HEK293 (cell line): Measurements from ENCODE around the gene PLBD2.

Source experiments
- CTCF ChIA-PET: fragments of 350-600 bp; formaldehyde crosslinking; extraction: SDS; loops from one replicate; lab custom pipeline; 2021; ENCODE audit warnings: antibody characterized with exemption; lab: Yijun Ruan, JAX
- POLR2A ChIA-PET: fragments of 300-600 bp; formaldehyde crosslinking; extraction: SDS; loops from one replicate; lab custom pipeline; 2020; ENCODE audit warnings: antibody characterized with exemption, inconsistent platforms; lab: Yijun Ruan, JAX
- H3K27ac ChIP-seq: fragments of 200-500 bp; sonication (Bioruptor generic); 2 replicates; pipeline ENCODE4 v1.5.1; 2014; ENCODE audit warnings: low read depth, low read length, control low read depth, inconsistent platforms; ENCODE audit errors: extremely low read depth
- H3K36me3 ChIP-seq, 2 experiments: fragments of 200-500 bp in 1 of 2; sonication (Bioruptor generic) in 1 of 2; 1 replicate in 1 of 2; 2 replicates in 1 of 2; pipeline ENCODE4 v1.5.1; 2014 to 2017; ENCODE audit warnings: inconsistent platforms in 2 of 2, low read length in 2 of 2; ENCODE audit not compliant: control insufficient read depth in 2 of 2, insufficient read depth in 1 of 2
- H3K4me1 ChIP-seq: fragments of 200-500 bp; sonication (Bioruptor generic); 2 replicates; pipeline ENCODE4 v1.5.1; 2014; ENCODE audit warnings: mild to moderate bottlenecking, low read length, inconsistent platforms; ENCODE audit not compliant: control insufficient read depth, insufficient read depth
- H3K4me3 ChIP-seq: 2 replicates; pipeline ENCODE4 v1.5.1; 2011; ENCODE audit warnings: low read depth, mild to moderate bottlenecking, control low read depth, low read length, moderate library complexity
- H3K9me3 ChIP-seq: fragments of 200-500 bp; sonication (Bioruptor generic); 2 replicates; pipeline ENCODE4 v1.5.1; 2014; ENCODE audit warnings: low read depth, low read length, inconsistent platforms; ENCODE audit not compliant: control insufficient read depth, insufficient read depth
- EGR2 ChIP-seq: fragments of 450-650 bp; formaldehyde crosslinking; IDR thresholded peaks from 2 replicates; pipeline ENCODE4 v1.5.1; 2016; ENCODE audit warnings: low read depth, missing biosample characterization, missing genetic modification characterization
- GLI2 ChIP-seq: fragments of 450-650 bp; formaldehyde crosslinking; IDR thresholded peaks from 2 replicates; pipeline ENCODE4; 2017; ENCODE audit warnings: missing biosample characterization, missing genetic modification characterization, low read depth, borderline replicate concordance
- ZFHX2 ChIP-seq: fragments of 450-650 bp; formaldehyde crosslinking; conservative IDR thresholded peaks from 2 replicates; pipeline ENCODE4 v1.5.1; 2016; ENCODE audit warnings: missing biosample characterization, missing genetic modification characterization
- ZNF10 ChIP-seq: fragments of 450-650 bp; formaldehyde crosslinking; IDR thresholded peaks from 2 replicates; pipeline ENCODE4 v1.5.1; 2017; ENCODE audit warnings: missing biosample characterization, missing genetic modification characterization
- ZNF112 ChIP-seq: fragments of 450-650 bp; formaldehyde crosslinking; IDR thresholded peaks from 2 replicates; pipeline ENCODE4 v1.5.0; 2017; ENCODE audit warnings: missing biosample characterization, missing genetic modification characterization
- ZNF146 ChIP-seq: fragments of 450-650 bp; formaldehyde crosslinking; IDR thresholded peaks from 2 replicates; pipeline ENCODE4 v1.5.1; 2016; ENCODE audit warnings: missing biosample characterization, missing genetic modification characterization
- ZNF48 ChIP-seq: fragments of 450-650 bp; formaldehyde crosslinking; IDR thresholded peaks from 2 replicates; pipeline ENCODE4 v1.5.1; 2016; ENCODE audit warnings: missing biosample characterization, missing genetic modification characterization
- ZNF664 ChIP-seq: fragments of 450-650 bp; formaldehyde crosslinking; IDR thresholded peaks from 2 replicates; pipeline ENCODE4 v1.5.1; 2016; ENCODE audit warnings: missing biosample characterization, missing genetic modification characterization
- TF ChIP-seq, protein P1 (sequence below): fragments of 450-650 bp; formaldehyde crosslinking; IDR thresholded peaks from 2 replicates; pipeline ENCODE4 v1.5.1; 2017; ENCODE audit warnings: missing biosample characterization, missing genetic modification characterization
- TF ChIP-seq, protein P2 (sequence below): fragments of 450-650 bp; formaldehyde crosslinking; IDR thresholded peaks from 2 replicates; pipeline ENCODE4 v1.5.1; 2016; ENCODE audit warnings: missing biosample characterization, missing genetic modification characterization, low read depth
- TF ChIP-seq, protein P3 (sequence below): fragments of 450-650 bp; formaldehyde crosslinking; IDR thresholded peaks from 2 replicates; pipeline ENCODE4 v1.5.1; 2016; ENCODE audit warnings: missing biosample characterization, missing genetic modification characterization, low read depth

PLBD2 gene

DNA sequence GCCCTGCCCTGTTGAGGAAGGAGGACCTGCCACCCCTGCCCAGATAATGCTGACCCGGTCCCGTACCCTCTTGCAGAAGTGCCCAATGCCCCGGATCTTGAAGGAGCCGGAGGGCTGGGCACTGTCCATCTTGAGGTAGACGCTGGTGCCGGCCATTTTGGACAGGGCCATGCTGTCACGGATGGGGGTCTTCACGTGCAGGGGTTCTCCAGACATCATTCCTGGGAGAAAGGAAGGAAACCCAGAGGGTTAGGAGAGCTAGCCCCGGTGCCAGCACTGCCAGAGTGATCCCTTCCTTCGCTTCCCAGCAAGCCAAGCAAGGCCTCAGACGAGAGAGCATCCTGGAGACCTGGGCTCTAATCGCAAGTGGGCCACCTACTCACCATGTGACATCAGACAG is 41.1 kb downstream of the PLBD2 start:
- H3K36me3 ChIP-seq = no peaks in the 10 kb centered on the region
- TF ChIP-seq, protein P1, sequence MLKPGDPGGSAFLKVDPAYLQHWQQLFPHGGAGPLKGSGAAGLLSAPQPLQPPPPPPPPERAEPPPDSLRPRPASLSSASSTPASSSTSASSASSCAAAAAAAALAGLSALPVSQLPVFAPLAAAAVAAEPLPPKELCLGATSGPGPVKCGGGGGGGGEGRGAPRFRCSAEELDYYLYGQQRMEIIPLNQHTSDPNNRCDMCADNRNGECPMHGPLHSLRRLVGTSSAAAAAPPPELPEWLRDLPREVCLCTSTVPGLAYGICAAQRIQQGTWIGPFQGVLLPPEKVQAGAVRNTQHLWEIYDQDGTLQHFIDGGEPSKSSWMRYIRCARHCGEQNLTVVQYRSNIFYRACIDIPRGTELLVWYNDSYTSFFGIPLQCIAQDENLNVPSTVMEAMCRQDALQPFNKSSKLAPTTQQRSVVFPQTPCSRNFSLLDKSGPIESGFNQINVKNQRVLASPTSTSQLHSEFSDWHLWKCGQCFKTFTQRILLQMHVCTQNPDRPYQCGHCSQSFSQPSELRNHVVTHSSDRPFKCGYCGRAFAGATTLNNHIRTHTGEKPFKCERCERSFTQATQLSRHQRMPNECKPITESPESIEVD (tag by site-specific recombination) = no peak
- no peak for TF ChIP-seq GLI2 (tag by site-specific recombination)
- no peaks in the 10 kb centered on the region for H3K9me3 ChIP-seq
- ChIA-PET POLR2A (no interaction called here), CTCF (interaction anchor here (1.2 kb wide), 1 partner anchor 26 kb away, joined by 3 read pairs; no protein-coding TSS in a partner anchor)
- H3K4me3 ChIP-seq = no peak overlapping the region
- H3K4me1 ChIP-seq = no peaks in the 10 kb centered on the region
- no peak overlapping the region for H3K27ac ChIP-seq

DNA sequence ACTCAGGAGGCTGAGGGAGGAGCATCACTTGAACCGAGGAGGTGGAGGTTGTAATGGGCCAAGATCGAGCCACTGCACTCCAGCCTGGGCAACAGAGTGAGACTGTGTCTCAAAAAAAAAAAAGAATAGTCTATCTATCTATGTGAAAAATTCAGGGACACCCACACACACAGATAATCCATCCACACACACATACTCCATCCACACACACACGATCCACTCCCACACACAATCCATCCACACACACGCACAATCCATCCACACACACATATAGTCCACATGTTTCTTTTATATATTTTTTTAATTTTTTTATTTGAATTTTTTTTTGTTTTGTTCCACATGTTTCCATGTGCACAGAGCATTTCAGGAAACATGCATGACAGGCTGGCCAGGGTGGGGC is 42.0 kb downstream of the PLBD2 start:
- CTCF ChIA-PET = interaction anchor here (1.2 to 1.3 kb wide), 2 partner anchors 25 kb away, joined by 3 to 6 read pairs; no protein-coding TSS in a partner anchor
- H3K36me3 ChIP-seq = no peaks in the 10 kb centered on the region
- POLR2A ChIA-PET = no interaction called here

DNA sequence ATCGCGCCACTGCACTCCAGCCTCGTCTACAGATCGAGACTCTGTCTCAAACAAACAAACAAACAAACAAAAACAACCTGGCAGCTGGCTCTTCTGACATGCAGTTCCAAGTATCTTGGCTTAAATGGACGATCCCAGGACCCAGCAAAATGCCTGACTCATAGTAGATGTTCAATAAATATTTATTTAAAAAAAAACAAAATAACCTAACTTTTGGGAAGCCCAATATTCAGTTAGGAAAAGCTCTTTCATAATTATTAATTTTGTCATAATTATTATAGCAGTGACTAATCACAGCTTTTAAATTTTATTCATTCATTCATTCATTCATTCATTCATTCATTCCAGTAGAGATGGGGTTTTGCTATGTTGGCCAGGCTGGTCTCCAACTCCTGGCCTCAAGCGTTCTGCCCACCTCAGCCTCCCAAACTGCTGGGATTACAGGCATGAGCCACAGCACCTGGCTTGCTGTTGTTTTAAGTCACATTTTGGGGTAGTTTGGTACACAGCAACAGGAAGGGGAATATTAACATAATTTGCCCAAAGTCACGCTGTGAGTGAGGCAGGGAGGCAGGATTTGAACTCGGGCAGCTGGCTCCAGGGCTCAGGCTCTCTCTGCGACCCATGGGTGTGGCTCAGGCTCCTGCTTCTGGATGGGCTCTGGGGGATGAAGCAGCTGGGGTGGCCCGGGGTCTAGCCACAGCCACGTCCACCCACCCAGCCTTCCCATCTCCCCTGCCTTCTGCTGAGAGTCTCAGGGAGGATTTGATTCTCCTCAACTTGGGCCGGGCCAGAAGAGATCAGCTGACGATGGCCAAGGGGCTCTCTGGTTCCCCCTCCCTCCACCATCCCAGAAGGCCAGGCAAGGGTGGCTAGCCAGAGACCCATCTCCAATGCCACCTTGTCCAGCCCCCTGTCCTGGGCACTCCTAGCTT is 42.9 kb downstream of the PLBD2 start:
- TF ChIP-seq ZNF10 = no peak
- peak; percentile 54; the same call in 1 of the 2 replicates for TF ChIP-seq ZNF664
- no peak for TF ChIP-seq ZNF112 (tag by site-specific recombination)
- TF ChIP-seq, protein P2, sequence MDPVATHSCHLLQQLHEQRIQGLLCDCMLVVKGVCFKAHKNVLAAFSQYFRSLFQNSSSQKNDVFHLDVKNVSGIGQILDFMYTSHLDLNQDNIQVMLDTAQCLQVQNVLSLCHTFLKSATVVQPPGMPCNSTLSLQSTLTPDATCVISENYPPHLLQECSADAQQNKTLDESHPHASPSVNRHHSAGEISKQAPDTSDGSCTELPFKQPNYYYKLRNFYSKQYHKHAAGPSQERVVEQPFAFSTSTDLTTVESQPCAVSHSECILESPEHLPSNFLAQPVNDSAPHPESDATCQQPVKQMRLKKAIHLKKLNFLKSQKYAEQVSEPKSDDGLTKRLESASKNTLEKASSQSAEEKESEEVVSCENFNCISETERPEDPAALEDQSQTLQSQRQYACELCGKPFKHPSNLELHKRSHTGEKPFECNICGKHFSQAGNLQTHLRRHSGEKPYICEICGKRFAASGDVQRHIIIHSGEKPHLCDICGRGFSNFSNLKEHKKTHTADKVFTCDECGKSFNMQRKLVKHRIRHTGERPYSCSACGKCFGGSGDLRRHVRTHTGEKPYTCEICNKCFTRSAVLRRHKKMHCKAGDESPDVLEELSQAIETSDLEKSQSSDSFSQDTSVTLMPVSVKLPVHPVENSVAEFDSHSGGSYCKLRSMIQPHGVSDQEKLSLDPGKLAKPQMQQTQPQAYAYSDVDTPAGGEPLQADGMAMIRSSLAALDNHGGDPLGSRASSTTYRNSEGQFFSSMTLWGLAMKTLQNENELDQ (tag by site-specific recombination) = no peak
- Histone ChIP-seq H3K9me3 (no peaks in the 10 kb centered on the region), H3K36me3 (no peaks in the 10 kb centered on the region), H3K4me3 (no peak overlapping the region), H3K27ac (no peak overlapping the region), H3K4me1 (no peaks in the 10 kb centered on the region)
- CTCF ChIA-PET = interaction anchor here (0.5 to 1.3 kb wide), 3 partner anchors 23 to 33 kb away, joined by 3 to 6 read pairs (median 4); no protein-coding TSS in a partner anchor
- POLR2A ChIA-PET = interaction anchor here (0.6 kb wide), 1 partner anchor 47 kb away, joined by 3 read pairs; no protein-coding TSS in a partner anchor

More for the DNA sequence above, 42.0 kb downstream of the PLBD2 start:
- TF ChIP-seq, protein P3, sequence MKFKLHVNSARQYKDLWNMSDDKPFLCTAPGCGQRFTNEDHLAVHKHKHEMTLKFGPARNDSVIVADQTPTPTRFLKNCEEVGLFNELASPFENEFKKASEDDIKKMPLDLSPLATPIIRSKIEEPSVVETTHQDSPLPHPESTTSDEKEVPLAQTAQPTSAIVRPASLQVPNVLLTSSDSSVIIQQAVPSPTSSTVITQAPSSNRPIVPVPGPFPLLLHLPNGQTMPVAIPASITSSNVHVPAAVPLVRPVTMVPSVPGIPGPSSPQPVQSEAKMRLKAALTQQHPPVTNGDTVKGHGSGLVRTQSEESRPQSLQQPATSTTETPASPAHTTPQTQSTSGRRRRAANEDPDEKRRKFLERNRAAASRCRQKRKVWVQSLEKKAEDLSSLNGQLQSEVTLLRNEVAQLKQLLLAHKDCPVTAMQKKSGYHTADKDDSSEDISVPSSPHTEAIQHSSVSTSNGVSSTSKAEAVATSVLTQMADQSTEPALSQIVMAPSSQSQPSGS = no peak
- TF ChIP-seq ZNF48 (no peak), EGR2 (tag by site-specific recombination) (peak; percentile 96), ZNF146 (no peak), ZFHX2 (tag by site-specific recombination) (peak; percentile 85)
- no peak overlapping the region for H3K4me3 ChIP-seq
- H3K27ac ChIP-seq = no peak overlapping the region
- no peaks in the 10 kb centered on the region for H3K4me1 ChIP-seq
- no peaks in the 10 kb centered on the region for H3K9me3 ChIP-seq
